Right cardiac atrium (tissue), 5 donors: Measurements from ENCODE around the gene P2RX1. TPM values are rescaled to one million over a fixed set of nuclear protein-coding genes. Genes with fewer than 3 reads are reported as not detected.

ENCODE experiments used
- ATAC-seq, 2 donors: fragments of 200-7000 bp; cut with Tn5 transposase; one replicate each; pipeline versions ENCODE4 v1.8.0 to v1.9.1; 2020; ENCODE audit warnings: moderate library complexity in 2 of 2, mild to moderate bottlenecking in 1 of 2
- DNase-seq, 3 donors: peaks; one replicate each; pipeline ENCODE4 v3.0.0-alpha.2; 2020
- H3K27ac ChIP-seq: one replicate; pipeline ENCODE4 v1.5.1; 2013; ENCODE audit warnings: mild to moderate bottlenecking, low read length, control low read depth, moderate library complexity
- H3K27me3 ChIP-seq: one replicate; pipeline ENCODE4 v1.6.1; 2013; ENCODE audit not compliant: control insufficient read depth, insufficient read depth
- H3K4me1 ChIP-seq: one replicate; pipeline ENCODE4 v1.6.1; 2013; ENCODE audit warnings: low read length; ENCODE audit not compliant: control insufficient read depth, insufficient read depth
- H3K4me3 ChIP-seq: one replicate; pipeline ENCODE4 v1.5.1; 2013; ENCODE audit warnings: low read length, control low read depth
- H3K9me3 ChIP-seq: one replicate; pipeline ENCODE4 v1.6.1; 2013; ENCODE audit warnings: low read length; ENCODE audit not compliant: control insufficient read depth
- WGBS: extraction: QIAGEN DNeasy Blood & Tissue Kit; methylation state at CpG from one replicate; pipeline ENCODE4 v1.1.7; 2013; 5-methylcytosine and 5-hydroxymethylcytosine counted together
- intact Hi-C, 4 donors: fragments of 100-400 bp; cut with DNase I; formaldehyde crosslinking; loops; one replicate each; pipeline versions ENCODE4 v1.11.0 to v1.14.0; 2022 to 2023
- polyA plus RNA-seq: library from polyadenylated mRNA; stranded (reverse); fragments of 200-250 nt; gene quantifications from one replicate; pipeline ENCODE4 v1.2.3, GENCODE V29; 2013
- total RNA-seq, 4 donors: library from RNA; stranded (reverse); fragmentation: NEBNext Ultra II Directional; extraction: Animal tissue kit (Norgen Biotek cat#: 25700); gene quantifications; one replicate each; pipeline ENCODE4 v1.2.1, GENCODE V29; 2021
- donor health status: healthy with polysubstance abuse.
- donor health status: DM: no; HTN: yes; CAD: no.
- donor health status: DM: no; HTN: no; CAD: no.
- donor health status: DM: no; HTN: yes; CAD: no; lungs with severe emphysema.
- donor health status: DM: yes; HTN: yes; CAD: no.

The P2RX1 gene
- total and polyA plus RNA-seq, 5 donors, result 0.74 to 3.8 (median 1.3) TPM

DNA sequence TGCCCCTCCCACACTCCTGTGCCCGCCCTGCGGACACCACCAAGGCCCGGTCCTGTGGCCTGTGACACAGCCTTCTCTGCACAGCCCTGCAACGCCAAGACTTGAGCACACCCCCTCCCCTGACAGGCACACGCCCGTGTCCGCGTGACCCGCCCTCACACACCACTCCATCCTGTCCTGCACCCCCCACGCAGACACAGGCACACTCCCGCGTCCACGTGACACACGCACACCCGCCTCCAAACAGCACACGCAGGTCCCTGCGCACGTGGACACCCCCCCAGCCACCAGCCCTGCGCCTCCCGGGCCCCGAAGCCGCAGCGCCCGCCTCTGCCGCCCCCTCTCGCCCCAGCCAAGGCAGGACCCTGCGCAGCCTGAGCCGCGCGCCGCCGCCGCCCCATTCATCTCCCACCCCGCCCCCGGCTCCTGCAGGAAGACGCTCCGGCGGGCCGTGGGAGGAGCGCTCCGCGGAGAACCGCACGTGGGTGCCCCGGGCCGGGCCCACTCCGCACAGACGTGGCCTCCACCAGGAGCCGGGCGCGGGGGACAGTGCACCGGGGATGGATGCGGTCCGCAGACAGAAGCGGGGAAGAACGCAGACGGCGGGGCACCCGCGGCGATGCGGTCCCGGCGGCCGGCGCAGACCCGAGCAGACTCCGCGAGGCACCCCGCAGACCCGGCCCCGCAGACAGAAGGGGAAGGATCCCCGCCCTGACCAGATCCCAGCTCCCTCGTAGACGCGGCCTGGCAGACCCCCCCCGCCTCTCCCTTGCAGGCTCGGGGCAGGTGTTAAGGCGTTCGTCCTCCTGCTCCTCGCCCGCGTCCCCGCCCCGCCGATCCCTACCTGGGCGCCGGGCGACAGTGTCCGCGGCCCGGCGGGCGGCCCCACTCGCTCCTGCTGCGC, 23.9 kb downstream of the P2RX1 start:
- Histone ChIP-seq H3K27ac (no peak overlapping the region), H3K4me1 (peaks cover 20% of the 10 kb centered on the region), H3K27me3 (no peaks in the 10 kb centered on the region), H3K4me3 (peak overlapping the region; percentile 62), H3K9me3 (no peaks in the 10 kb centered on the region)
- under 1% methylated on average over 96 of the region's 96 CpGs for WGBS
- ATAC-seq (peak; percentile 53 to 63), DNase-seq (peak; percentile 87 to 92 (median 92))
- intact Hi-C loops, result no loop called here

DNA sequence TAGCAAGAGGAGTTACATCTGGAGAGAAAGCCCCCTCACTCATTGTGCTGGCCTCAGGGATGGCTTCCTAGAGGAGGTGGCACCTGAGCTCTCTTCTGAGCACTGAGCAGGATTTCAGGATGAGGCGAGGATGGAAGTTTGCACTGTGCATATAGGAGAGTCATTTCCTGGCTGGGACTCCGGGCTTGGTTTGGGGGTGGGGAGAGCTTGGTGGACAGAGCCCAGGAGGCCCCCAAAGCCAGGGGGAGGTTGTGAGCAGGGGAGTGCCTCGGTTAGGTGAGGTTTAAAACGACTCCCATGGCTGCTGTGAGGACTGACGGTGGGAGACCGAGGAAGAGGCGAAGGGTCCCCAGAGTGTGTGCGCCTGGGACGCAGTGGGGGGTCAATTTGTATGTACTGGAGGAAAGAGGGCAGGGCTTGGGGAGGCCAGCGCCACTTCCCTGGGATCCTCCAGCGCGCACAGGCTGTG, 24.6 kb downstream of the P2RX1 start:
- no peak for ATAC-seq
- Histone ChIP-seq H3K4me1 (peaks cover 20% of the 10 kb centered on the region), H3K27me3 (no peaks in the 10 kb centered on the region), H3K4me3 (no peak overlapping the region), H3K9me3 (no peaks in the 10 kb centered on the region), H3K27ac (no peak overlapping the region)
- DNase-seq, result no peak
- WGBS, result 50% methylated on average over 12 of the region's 12 CpGs
- intact Hi-C loops, result no loop called here

GRCh38 chr17:3890878-3891219, 25.4 kb downstream of the P2RX1 start:
- Histone ChIP-seq H3K27me3 (no peaks in the 10 kb centered on the region), H3K9me3 (no peaks in the 10 kb centered on the region), H3K4me3 (no peak overlapping the region), H3K27ac (peak overlapping the region; percentile 26), H3K4me1 (peaks cover 20% of the 10 kb centered on the region)
- ATAC-seq, result no peak
- WGBS, result 79% methylated on average over 4 of the region's 4 CpGs
- intact Hi-C loops, result no loop called here
- DNase-seq, result no peak

DNA sequence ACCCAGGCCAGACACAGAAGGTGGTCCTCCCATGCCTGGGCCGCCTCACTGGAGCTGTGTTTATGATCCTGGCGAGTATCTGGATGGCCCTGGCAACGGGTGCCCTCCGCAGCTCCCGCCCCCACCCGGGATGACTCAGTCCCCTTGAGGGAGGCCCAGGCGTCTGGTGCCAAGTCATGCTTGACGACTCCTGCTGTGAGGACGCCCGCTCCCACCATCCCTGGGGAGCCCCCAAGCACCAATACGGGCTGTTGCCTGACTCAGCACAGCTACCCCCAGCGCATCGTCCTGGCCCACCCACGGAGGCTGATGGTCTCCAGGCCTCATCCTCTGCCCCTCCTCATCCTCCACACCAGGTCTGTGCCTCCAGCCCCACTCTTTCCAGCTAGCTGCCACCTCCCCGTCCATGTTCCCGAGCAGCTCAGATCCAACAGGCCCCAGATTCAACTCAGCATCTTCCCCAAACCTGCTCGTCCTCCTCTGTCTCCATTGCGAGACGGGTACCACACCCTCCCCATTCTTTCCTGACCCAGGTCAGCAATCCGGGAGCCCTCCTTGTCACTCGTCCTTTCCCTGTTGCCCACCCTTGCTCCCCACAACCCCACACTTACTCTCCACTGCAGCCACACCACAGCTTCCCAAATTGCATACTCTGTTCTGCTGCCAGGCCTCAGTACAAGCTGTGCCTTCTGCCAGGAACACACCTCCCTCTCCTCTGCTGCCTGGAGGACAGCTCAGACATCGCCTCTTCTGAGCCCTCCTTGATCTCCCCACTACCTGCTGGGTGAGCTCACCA, 26.0 kb downstream of the P2RX1 start:
- Histone ChIP-seq H3K27ac (peak overlapping the region; percentile 34), H3K4me1 (peaks cover 20% of the 10 kb centered on the region), H3K4me3 (no peak overlapping the region), H3K9me3 (no peaks in the 10 kb centered on the region), H3K27me3 (no peaks in the 10 kb centered on the region)
- intact Hi-C loops, result no loop called here
- WGBS, result 51% methylated on average over 22 of the region's 22 CpGs
- ATAC-seq, result peak in 1 of 2 donors; percentile 3
- peak; percentile 82 to 89 (median 82) for DNase-seq

GRCh38 chr17:3889325-3890012, 26.8 kb downstream of the P2RX1 start:
- peak overlapping the region; percentile 34 for H3K27ac ChIP-seq
- intact Hi-C loops, result no loop called here
- peaks cover 15% of the 10 kb centered on the region for H3K4me1 ChIP-seq
- 77% methylated on average over 17 of the region's 17 CpGs for WGBS
- no peaks in the 10 kb centered on the region for H3K27me3 ChIP-seq
- no peak overlapping the region for H3K4me3 ChIP-seq
- peak in 1 of 3 donors; percentile 55 for DNase-seq
- ATAC-seq, result no peak
- no peaks in the 10 kb centered on the region for H3K9me3 ChIP-seq

DNA sequence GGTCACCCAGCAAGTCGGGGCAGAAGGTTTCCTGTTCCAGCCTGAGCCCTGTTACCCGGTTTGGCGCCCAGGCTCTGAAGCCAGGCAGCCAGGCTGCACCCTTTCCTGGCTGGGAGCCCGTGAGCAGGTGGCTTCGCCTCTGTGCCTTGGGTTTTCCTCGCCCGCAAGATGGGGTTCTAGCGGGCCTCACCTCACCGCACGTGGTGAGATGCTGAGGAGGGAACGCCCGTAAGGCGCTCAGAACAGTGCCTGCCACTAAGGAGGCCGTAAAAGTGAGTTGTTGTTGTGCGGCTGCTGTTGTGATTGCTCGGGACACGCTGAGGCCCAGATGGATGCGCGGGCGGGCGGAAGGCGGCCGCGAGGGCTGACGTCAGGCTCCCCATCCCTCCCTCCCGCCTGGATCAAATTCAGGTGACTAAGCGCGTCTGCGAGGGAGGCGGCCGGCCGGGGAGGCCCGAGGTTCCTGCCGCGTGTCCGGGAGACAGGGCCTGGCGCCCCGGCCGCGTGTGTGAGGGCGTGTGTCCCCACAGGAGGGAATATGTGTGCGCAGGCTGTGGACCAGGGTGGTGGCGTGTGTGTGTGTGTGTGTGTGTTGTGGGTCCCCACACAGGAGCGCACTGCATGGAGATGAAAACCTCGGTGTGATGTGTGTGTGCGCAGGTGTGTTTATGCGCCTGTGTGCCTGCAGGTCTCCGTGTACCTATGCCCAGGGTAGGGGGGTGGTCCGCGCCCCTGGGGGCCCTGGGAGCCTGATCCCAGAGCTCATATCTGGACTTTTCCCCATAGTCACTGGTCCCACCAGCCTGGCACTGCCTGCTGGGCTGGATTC, 27.7 kb downstream of the P2RX1 start:
- WGBS, result 49% methylated on average over 50 of the region's 50 CpGs
- ATAC-seq, result peak; percentile 28 to 36
- no peak overlapping the region for H3K4me3 ChIP-seq
- H3K9me3 ChIP-seq, result no peaks in the 10 kb centered on the region
- intact Hi-C loops, result no loop called here
- H3K27me3 ChIP-seq, result no peaks in the 10 kb centered on the region
- H3K27ac ChIP-seq, result peak overlapping the region; percentile 34
- DNase-seq, result peak; percentile 87 to 93 (median 91)
- H3K4me1 ChIP-seq, result peaks cover 6% of the 10 kb centered on the region

- Histone ChIP-seq H3K9me3 (no peaks in the 10 kb centered on the region), H3K27me3 (no peaks in the 10 kb centered on the region), H3K4me1 (peaks cover 4% of the 10 kb centered on the region), H3K4me3 (no peak overlapping the region), H3K27ac (peak overlapping the region; percentile 34)
- ATAC-seq (no peak), DNase-seq (no peak)
- intact Hi-C loops, result no loop called here
- WGBS, result 61% methylated on average over 9 of the region's 9 CpGs
Observed at GRCh38 chr17:3887804-3888203, 28.5 kb downstream of the P2RX1 start.

GRCh38 chr17:3887394-3887793, 28.9 kb downstream of the P2RX1 start:
- Histone ChIP-seq H3K4me1 (peaks cover 4% of the 10 kb centered on the region), H3K27me3 (no peaks in the 10 kb centered on the region), H3K27ac (no peak overlapping the region), H3K9me3 (no peaks in the 10 kb centered on the region), H3K4me3 (no peak overlapping the region)
- 73% methylated on average over 2 of the region's 2 CpGs for WGBS
- peak in 1 of 3 donors; percentile 47 for DNase-seq
- no peak for ATAC-seq
- intact Hi-C loops, result no loop called here

- Histone ChIP-seq H3K27me3 (no peaks in the 10 kb centered on the region), H3K9me3 (no peaks in the 10 kb centered on the region), H3K4me3 (no peak overlapping the region), H3K27ac (no peak overlapping the region), H3K4me1 (peaks cover 4% of the 10 kb centered on the region)
- peak; percentile 10 to 12 for ATAC-seq
- WGBS, result 63% methylated on average over 10 of the region's 10 CpGs
- DNase-seq, result peak in 2 of 3 donors; percentile 63 to 75
- intact Hi-C loops, result no loop called here
Observed at GRCh38 chr17:3886776-3887175, 29.5 kb downstream of the P2RX1 start.

DNA sequence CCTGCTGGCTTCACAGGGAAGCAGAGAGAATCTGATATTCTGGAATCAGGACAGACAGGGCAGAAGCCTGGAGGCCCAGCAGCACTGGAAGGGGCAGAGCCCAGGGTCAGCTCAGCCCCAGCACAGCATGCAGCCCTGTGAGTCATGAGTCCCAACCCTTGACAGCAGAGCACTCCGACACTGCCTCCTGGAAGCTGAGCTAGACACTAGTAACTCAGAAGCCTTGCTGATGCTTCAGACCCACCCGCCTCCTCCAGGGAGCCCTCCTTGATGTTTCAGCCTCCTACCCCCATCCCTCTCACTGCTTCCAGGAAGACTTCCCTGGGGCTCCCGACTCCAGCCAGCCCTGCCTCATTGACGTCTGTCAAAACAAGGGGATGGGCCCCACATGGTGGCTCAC, 30.3 kb downstream of the P2RX1 start:
- Histone ChIP-seq H3K4me1 (peaks cover 4% of the 10 kb centered on the region), H3K27ac (no peak overlapping the region), H3K9me3 (no peaks in the 10 kb centered on the region), H3K27me3 (no peaks in the 10 kb centered on the region), H3K4me3 (no peak overlapping the region)
- 89% methylated on average over 4 of the region's 4 CpGs for WGBS
- ATAC-seq (no peak), DNase-seq (peak in 1 of 3 donors; percentile 30)
- intact Hi-C loops, result no loop called here
